Measurements from ENCODE around the gene SMURF1.

The SMURF1 gene

DNA sequence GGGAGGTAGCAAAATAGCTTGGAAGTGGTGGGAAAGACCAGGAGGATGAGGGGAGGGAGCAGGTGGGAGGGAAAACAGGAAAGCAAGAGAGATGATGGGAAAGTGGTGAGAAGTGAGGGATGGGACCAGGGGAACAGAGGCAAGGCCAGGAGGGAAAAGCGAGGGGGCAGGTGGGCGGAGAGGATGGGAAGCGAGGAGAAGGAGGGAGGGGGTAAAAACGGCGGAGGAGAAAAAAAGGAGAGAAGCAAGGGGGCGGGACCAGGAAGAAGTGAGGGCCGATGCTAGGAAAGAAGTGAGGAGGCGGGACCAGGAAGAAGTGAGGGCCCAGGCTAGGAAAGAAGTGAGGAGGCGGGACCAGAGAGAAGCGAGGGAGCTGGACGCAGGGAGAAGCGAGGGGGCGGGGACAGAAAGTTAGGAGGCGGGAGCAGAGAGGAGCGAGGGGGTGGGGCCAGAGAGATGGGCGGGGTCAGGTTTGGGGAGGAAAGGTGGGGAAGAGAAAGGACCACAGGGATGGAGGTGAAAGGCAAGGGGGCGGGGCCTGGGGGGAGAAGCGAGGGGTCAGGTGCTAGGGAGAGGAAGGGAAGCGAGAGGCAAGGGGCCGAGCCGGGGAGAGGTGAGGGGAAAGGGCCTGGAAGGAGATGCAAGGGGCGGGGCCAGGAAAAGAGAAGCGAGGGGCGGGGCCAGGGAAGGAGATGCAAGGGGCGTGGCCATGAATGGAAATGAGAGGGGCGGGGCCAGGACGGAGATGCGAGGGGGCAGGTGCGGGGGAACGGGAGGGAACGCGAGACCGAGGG lies 984 bp downstream of the SMURF1 start:
- DNase-seq (ENCODE audit: low read depth) = peak; percentile 92
- TF ChIP-seq, protein P1, sequence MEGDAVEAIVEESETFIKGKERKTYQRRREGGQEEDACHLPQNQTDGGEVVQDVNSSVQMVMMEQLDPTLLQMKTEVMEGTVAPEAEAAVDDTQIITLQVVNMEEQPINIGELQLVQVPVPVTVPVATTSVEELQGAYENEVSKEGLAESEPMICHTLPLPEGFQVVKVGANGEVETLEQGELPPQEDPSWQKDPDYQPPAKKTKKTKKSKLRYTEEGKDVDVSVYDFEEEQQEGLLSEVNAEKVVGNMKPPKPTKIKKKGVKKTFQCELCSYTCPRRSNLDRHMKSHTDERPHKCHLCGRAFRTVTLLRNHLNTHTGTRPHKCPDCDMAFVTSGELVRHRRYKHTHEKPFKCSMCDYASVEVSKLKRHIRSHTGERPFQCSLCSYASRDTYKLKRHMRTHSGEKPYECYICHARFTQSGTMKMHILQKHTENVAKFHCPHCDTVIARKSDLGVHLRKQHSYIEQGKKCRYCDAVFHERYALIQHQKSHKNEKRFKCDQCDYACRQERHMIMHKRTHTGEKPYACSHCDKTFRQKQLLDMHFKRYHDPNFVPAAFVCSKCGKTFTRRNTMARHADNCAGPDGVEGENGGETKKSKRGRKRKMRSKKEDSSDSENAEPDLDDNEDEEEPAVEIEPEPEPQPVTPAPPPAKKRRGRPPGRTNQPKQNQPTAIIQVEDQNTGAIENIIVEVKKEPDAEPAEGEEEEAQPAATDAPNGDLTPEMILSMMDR (conservative IDR thresholded peaks at IDR 0.05; ENCODE audit: control insufficient read depth, insufficient read depth, low read depth, low read length) = no peak
- H3K4me3 ChIP-seq (ENCODE audit: control insufficient read depth, low read depth, low read length) = peak overlapping the region; percentile 55

DNA sequence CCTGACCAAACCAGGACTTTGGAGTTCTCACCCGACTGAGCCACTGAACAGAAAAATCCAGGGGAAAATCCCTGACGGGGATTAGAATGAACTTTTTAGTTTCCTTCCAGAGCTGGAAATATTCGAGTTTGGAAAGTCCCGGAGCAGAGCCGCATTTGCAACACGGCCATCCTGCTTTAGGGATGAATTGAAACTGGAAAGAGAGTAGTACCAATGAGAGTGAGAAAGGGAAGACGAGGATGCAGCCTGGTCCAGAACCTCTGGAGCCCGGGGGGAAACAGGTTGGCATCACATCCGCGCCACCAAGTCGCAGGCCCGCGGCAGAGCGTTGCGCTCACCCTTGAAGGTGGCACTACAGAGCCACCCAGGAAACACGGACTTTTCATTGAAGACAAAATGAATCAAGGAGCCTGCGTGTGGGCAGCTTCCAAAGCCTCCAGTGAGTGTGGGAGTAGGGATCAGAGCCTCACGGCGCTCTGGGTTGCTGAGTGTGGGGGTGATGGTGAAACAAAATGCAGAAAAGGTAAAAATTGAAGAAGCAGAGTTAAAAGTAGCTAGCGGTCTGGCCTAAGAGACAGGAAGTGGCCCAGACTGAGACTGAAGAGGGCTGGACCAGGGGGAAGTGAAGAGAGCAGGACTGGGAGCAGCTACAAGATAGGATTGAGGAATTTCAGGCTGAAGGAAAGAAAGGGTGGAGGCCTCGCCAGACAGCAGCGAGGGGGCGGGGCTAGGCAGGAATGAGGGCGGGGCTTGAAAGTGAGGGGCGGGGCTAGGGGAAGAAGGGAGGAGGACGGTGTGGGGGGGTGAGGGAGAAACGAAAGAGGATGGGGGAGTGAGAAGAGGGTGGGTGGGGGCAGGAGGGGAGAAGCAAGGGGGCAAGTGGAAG lies 1.8 kb downstream of the SMURF1 start:
- TF ChIP-seq, protein P1 (conservative IDR thresholded peaks at IDR 0.05; ENCODE audit: control insufficient read depth, insufficient read depth, low read depth, low read length) = no peak
- peak; percentile 76 for DNase-seq (ENCODE audit: low read depth)
- peak overlapping the region; percentile 66 for H3K4me3 ChIP-seq (ENCODE audit: control insufficient read depth, low read depth, low read length)

DNA sequence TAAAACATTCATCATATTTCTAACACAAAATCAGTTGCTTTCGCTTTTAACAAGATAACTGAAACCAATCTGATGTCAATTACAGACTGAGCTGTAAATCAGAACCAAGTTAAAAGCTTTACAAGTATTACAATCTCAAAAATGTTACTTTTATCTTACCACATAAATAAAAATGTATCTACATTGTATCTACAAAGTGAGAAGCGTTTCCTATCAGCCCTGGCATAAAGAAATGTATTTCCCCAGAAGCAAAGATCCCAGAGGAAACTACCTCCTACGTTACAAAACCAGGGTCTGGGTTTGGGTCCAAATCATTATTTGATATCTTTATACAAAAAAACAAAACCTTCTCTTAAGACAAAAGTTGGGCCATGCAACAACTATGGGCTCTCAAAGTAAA lies 2.6 kb downstream of the SMURF1 start:
- no peak for DNase-seq (ENCODE audit: low read depth)
- peak overlapping the region; percentile 66 for H3K4me3 ChIP-seq (ENCODE audit: control insufficient read depth, low read depth, low read length)
- TF ChIP-seq, protein P1 (conservative IDR thresholded peaks at IDR 0.05; ENCODE audit: control insufficient read depth, insufficient read depth, low read depth, low read length) = no peak

DNA sequence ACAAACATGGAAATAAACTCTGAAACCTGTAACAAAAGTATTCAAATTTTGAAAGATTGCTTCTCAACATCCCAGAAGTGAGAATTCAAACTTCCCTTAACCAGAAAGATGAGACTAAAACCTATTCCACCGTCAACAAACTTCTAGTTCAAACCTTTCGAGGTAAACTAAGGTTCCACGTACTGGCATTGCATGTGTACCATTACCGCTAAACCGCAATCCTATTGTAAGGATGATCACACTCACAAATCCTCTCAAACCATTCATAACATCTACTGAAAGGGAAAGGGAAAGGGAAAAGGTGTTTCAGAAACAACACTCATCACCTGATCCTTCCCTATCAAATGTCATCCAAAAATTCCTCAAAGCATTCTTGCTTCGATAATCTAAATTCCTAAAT lies 3.1 kb downstream of the SMURF1 start:
- no peak for DNase-seq (ENCODE audit: low read depth)
- peak overlapping the region; percentile 66 for H3K4me3 ChIP-seq (ENCODE audit: control insufficient read depth, low read depth, low read length)
- TF ChIP-seq, protein P1 (conservative IDR thresholded peaks at IDR 0.05; ENCODE audit: control insufficient read depth, insufficient read depth, low read depth, low read length) = no peak

DNA sequence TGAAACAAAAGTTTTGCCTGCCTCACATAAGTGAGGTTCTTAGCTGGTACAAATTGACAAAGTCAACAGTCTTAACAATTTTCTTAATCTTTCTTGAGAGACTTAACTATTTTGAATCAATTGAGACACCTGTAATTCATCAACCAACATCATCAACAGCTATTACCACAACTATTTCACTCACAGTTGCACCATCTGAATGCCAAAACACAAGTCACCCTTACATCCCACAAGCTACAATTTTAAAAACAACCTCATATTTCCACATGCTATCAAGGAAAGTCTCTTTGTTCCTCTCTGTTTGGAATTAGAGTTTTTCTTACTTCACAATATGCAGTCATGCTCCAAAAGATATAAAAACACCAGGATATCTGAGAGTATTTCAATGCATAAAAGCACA lies 4.9 kb downstream of the SMURF1 start:
- no peak overlapping the region for H3K4me3 ChIP-seq (ENCODE audit: control insufficient read depth, low read depth, low read length)
- TF ChIP-seq, protein P1 (conservative IDR thresholded peaks at IDR 0.05; ENCODE audit: control insufficient read depth, insufficient read depth, low read depth, low read length) = no peak
- DNase-seq (ENCODE audit: low read depth) = peak; percentile 63

DNA sequence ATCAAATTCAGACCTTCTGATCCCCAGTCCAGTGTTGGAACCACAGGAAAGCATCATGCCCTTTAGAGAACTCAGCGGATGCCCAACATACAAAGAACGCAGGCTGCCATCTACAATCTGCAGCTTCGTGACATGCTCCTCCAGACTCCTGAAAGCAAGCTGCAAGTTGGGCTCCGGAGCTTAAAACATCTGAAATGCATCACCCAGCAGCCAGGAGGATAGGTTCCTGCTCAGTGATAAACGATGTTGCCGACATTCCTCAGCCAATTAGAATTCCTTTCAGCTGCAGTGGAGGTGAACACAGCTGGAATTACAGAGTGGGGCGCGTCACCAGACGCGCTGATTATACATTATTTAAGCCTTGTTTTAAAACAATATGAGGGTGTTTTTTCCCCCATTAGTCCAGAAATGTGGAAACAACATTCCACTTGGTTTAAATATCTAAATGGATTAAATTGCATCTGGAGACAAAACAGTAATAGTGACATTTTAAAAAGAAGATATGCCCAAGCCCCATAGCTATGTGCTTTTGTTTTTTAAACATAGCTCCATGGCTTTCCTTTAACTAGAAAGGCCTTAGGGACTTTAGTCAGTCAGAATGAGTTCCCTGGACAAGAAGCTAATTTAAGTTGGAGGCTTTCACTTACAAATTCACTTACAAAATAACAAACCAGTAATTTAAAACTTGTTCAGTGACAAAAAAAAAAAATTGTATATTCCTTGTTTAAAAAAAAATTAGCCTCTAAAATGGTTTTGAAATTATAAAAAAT lies 6.3 kb downstream of the SMURF1 start:
- peak; percentile 73 for DNase-seq (ENCODE audit: low read depth)
- no peak overlapping the region for H3K4me3 ChIP-seq (ENCODE audit: control insufficient read depth, low read depth, low read length)
- TF ChIP-seq, protein P1 (conservative IDR thresholded peaks at IDR 0.05; ENCODE audit: control insufficient read depth, insufficient read depth, low read depth, low read length) = no peak
